ENCODE measurements around the gene KREMEN2. TPM values are rescaled to one million over a fixed set of nuclear protein-coding genes. Genes with fewer than 3 reads are reported as not detected.

KREMEN2 gene
- total RNA-seq, 1 donor from 2014 or later = not detected

DNA sequence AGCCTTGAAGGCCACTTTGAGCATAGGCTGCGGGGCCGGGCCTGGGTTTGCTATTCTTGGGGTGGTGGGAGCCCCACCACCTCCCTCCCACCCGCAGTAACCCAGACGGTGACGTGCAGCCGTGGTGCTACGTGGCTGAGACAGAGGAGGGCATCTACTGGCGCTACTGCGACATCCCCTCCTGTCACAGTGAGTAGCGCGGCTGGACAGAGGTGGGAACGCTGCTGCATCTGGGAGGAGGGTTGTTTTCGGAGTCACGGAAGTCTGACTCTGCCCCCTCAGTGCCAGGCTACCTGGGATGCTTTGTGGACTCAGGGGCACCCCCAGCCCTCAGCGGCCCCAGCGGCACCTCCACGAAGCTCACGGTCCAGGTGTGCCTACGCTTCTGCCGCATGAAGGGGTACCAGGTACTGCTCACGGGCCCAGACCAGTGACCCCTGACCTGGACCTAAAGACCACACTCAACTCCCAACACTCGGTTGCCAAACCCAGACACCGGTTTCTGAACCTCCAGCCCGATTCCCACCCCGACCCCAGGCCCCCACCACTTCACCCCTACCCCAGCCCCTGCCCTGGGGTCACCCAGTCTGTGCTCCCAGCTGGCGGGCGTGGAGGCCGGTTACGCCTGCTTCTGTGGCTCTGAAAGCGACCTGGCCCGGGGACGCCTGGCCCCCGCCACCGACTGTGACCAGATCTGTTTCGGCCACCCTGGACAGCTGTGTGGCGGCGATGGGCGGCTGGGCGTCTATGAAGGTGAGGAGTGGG lies 2.1 kb downstream of the KREMEN2 start:
- no peak for DNase-seq

DNA sequence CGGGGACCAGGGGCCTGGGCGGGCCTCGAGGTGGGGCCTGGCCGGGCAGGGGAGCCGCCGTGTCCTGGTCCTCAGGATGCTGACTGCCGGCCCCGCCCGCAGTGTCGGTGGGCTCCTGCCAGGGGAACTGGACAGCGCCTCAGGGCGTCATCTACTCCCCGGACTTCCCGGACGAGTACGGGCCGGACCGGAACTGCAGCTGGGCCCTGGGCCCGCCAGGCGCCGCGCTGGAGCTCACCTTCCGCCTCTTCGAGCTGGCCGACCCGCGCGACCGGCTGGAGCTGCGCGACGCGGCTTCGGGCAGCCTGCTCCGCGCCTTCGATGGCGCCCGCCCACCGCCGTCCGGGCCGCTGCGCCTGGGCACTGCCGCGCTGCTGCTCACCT lies 2.7 kb downstream of the KREMEN2 start:
- DNase-seq = no peak

DNA sequence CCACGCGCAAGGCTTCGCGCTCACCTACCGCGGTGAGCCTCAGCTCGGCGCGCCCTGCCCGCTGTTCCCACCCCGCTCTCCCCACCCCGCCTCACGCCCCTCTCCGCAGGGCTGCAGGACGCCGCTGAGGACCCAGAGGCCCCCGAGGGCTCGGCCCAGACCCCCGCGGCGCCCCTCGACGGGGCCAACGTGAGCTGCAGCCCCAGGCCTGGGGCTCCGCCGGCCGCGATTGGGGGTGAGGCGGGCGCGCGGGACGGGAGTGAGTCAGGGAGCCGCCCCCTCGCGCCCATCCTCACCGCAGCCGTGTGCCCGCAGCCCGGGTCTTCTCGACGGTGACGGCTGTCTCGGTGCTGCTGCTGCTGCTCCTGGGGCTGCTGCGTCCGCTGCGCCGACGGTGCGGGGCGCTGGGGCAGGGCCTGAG lies 3.1 kb downstream of the KREMEN2 start:
- DNase-seq = no peak

DNA sequence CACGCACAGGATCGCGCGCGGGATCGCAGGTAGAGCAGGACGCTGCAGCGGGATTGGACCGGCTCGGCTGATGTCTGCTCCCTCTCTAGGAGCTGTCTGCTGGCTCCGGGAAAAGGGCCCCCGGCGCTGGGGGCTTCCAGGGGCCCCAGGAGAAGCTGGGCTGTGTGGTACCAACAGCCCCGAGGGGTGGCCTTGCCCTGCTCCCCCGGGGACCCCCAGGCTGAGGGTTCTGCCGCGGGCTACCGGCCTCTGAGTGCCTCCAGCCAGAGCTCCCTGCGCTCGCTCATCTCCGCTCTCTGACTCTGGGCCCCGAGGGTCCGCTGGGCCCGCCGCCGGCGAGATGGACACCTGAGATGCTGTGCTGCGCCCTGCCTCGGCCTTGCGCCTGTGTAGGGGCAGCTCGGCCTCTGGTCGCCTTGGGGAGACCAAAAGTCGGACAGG lies 3.7 kb downstream of the KREMEN2 start:
- no peak for DNase-seq

DNA sequence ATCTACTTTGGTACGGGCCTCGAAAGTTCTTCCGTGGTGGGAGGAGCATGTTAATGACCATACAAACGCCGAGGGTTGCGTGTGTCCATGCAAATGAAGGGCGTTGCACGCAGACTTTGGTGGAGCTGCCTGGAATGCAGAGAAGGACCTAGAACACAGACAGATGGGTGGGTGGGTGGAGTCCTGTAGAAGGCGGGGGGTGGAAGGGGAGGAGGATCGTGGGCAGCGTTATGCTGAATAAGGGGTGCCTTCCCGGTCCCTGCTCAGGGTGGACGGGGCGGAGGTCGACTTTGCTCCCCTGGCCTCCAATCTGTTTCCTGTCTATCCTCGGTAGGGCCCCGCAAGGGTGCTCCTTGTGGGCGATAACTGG lies 4.3 kb downstream of the KREMEN2 start:
- no peak for DNase-seq

DNA sequence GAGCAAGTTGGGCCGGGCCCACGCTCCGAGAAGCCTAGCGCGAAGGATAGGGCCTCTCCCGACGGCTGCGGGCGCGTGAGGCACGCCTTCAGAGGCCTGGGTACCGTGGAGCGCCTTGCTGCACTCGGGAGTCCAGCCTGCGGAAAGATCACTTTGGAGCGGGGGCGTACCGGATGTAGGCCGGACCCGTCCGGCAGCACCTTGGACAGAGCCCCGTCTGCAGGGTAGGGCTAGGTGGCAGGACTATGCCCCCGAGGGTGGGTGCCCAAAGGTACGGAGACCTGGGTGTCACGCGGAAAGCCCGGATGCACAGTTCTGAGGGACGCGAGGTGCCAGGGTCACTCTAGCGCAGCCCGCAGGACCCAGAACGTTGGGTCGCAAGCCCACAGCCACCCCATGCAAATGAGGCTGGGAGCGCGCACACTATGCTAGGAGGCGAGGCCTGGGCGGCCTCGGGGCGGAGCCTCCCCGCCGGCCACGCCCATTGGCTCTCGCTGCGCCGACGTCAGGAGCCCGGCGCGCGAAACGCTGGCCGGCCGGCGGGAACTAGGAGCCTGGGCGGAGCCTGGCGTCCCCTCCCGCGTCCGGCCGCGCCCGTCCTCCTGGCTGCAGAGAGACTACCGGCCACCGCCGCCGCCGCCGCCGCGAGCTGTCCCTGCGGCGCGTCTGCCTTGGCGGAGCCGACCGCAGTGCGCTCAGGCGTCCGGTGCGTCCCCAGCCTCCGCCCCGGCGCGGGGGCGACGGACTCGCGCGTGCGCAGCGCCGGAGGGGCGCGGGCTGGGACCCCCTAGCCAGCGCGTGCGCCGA lies 4.9 kb downstream of the KREMEN2 start, which contains the start of gene PAQR4:
TSS of gene PAQR4 (plus strand) at position 611 of the 807 bp plus-strand sequence. CDS start 327 bp downstream, outside the sequence.
- peak; percentile 80 for DNase-seq

DNA sequence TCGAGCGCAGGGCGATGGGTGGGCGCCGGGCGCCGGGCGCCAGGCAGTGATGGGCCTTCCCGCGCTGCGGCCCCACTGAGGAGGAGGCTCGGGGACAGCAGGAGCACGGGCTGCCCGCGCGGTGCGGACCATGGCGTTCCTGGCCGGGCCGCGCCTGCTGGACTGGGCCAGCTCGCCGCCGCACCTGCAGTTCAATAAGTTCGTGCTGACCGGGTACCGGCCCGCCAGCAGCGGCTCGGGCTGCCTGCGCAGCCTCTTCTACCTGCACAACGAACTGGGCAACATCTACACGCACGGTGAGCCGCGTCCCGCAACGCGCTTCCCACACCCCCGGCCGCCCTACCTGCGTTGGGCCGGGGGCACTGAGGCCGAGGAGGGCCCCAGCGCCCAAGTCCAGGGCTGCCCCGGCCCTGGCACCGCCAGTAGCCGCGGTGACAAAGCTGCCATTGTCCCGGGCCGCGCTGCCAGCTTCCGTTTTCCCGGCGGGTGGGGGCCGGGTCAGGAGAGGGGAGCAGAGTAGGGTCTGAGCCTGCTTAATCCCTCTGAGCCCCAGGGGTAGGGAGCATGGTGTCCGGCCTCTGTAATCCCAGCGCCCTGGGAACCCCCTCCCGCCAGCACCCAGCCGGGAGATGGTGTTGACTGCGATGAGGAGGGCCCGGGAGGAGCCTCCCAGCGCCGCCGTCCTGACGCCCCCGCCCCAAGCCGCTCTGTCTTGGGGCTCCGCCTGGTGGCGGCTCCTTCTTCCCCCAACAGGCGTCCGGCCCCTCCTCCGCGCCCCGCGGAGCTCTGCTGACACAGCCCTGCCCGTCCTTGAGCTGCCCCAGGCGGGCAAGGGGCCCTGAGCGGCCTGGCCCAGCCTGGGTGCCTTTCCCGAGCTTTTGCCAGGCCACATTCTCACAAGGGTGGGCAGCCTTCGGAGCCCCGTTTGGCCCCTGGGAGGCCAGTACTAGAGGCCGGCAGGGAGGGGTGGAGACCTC lies 5.8 kb downstream of the KREMEN2 start:
- peak; percentile 53 for DNase-seq

DNA sequence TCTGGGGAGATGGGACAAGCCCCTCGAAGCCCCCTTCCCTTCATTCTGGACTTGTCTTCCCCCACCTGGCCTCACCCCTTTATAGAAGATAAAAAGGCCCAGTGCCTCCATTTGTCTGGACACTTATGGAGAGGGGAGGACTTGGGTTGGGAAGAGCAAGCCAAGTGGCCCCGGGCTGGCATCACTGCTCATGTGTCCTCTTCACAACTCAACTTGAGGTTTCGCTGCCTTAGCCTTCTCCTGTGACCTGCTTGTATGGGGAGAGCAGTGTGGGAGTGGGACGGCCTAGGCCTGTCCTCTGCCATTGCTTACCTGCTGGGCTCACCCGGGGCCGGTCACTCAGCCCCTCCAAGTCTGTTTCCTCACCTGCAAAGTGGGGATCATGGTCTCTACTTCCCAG lies 6.5 kb downstream of the KREMEN2 start:
- DNase-seq = no peak

DNA sequence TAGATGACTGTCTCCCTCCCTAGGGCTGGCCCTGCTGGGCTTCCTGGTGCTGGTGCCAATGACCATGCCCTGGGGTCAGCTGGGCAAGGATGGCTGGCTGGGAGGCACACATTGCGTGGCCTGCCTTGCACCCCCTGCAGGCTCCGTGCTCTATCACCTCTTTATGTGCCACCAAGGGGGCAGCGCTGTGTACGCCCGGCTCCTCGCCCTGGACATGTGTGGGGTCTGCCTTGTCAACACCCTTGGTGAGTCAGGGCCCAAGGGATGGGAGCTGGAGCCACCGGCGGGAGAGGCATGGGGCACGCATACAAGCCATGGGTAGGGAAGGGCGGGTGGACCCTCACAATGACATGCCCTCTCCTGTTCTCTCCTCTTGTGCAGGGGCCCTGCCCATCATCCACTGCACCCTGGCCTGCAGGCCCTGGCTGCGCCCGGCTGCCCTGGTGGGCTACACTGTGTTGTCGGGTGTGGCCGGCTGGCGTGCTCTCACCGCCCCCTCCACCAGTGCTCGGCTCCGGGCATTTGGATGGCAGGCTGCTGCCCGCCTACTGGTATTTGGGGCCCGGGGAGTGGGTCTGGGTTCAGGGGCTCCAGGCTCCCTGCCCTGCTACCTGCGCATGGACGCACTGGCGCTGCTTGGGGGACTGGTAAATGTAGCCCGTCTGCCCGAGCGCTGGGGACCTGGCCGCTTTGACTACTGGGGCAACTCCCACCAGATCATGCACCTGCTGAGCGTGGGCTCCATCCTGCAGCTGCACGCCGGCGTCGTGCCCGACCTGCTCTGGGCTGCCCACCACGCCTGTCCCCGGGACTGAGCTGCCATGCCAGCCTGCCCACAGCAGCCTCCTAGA lies 7.3 kb downstream of the KREMEN2 start:
- no peak for DNase-seq

DNA sequence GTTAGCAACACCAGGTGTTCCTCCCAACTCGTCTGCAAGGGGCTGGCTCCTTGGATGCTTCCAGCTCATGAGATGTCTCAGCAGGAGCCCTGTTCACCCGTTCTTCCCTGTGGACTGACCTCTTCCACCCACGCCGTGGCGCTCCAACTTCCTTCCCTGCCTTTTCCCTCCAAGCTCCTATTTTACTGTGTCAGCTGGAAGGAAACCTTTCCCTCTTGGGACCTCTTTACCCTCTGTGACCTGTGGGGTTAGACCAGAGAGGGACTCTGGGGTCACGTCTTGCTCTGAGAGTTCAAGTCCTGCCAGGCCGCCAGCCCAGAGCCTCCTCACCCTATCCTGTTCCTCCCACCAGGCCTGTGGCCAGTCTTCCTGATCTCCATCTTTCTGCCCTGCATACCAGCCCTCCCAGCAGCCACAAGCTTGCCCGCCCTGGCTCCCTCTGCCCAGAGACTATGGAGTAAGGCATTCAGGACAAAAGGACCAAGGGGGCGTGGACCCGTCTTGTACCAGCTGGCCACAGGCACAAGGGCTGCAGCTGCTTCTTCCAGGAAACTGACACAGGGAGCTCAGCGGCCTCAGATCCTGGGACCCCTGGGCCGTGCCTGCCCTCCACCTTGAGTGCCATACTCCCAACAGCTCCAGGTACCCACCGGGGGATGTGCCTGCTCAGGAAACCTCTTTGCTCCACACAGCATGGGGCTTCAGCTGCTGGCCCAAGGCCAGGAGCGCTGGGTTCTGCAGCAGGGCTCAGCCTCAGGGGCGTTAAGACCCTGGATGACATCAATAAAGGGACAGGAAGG lies 8.1 kb downstream of the KREMEN2 start:
- no peak for DNase-seq

DNA sequence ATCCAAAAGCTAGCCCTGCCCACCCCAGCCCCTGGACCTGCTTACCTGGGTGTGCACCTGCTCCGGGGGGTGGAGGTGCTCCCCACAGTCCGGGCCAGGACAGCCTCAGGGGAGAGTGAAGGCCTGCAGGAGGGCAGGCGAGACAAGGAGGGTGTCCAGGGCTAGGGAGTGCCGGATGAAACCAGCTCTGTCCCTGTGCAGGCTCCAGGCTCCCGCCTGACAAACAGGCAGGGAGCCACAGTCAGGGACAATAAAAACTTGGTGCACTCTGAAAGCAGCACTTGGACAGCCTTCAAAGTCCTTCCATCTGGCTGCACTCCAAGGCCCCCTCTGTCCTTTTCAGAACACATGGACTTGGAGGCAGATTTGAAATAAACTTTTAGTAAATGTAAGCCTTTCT lies 9.0 kb downstream of the KREMEN2 start:
- no peak for DNase-seq

DNA sequence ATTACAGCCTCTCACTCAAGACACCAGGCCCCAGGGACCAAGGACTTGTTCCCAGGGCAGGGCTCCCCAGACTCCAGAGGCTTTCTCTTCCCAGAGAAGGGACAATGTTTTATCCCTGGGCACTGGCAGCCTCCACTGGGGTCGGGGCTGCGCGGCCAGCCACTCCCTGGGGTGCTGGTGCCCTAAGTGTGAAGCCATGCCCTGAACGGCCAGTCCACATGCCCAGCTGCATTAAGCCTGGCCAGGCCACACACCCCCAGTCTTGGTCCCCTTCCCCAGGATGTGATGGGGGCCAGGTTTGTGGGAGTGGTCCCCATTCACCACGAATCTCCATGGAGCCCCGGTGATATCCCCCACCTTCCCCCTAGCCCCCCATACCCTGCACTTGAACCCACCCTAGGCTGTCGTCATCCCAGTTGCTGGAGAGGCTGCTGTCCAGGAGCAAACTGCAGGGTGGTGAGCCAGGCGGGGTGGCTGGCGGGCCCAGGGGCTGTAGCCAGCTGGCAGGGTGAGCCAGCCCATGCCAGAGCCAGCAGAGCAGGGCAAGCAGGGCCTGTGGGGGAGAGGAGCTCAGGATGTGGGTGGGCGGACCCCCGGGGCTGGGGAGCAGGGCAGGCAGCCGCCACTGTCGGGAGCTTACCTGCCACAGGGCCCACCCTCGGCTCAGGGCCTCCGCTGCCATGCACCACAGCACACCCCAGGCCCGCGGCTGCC lies 9.7 kb downstream of the KREMEN2 start:
- no peak for DNase-seq

DNA sequence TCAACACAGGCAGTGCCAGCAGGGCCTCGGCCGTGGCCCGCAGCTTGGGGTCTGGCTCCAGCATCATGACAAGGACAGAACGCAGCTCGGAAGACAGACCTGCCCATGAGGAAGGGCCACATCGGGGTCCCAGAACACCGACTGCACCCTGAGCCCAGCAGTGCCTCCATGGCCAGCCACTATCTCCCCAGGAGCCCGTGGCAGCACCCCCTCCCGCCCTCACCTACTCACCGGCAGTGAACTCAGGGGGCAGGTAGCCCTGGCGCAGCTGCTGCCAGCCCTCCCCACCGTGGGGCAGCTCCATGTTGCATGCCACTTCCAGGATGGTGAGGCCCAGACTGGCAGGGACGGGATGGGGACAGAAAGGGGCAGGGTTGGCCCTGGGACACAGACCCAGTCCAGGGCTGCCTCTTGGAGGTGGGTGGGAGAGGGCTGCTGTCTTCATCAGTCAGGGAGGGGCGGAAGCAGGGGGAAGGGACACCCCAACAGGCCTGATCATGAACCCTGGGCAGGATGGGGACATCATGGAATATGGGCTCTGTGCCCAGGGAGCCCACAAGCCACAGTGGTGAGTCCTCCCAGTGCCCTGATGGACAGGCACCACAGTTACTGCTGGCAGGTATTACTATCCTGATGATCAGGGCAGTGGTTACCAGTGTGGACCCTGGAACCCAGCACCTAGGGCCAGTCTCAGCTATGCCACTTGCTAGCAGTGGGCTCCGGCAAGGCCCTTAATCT lies 10.4 kb downstream of the KREMEN2 start:
- no peak for DNase-seq

DNA sequence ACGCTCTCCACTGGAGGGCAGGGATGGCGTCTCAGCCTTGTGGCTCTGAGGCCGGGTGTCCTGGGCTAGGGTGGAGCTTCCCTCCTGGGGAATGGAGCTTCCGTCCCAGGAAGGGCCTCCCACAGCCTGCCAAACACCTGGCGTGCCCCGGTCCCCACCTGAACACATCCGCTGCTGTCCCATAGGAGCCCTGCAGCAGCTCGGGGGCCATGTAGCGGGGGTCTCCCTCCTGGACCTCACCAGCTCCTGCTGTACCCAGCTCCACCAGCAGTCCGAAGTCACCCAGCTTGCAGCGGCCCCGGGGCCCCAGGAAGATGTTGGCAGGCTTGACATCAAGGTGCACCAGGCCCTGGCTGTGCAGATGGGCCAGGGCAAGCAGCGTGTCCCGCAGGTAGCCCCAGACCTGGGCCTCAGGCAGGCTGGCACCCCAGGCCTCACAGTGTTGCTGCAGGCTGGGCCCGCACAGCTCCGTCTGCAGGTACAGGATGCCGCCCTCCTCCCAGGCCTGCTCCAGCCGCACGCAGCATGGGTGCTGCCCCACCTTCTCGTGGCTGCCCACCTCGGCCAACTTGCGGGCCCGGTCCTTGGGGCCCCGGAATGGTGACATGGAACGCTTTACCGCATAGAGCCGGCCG lies 11.2 kb downstream of the KREMEN2 start:
- no peak for DNase-seq

DNA sequence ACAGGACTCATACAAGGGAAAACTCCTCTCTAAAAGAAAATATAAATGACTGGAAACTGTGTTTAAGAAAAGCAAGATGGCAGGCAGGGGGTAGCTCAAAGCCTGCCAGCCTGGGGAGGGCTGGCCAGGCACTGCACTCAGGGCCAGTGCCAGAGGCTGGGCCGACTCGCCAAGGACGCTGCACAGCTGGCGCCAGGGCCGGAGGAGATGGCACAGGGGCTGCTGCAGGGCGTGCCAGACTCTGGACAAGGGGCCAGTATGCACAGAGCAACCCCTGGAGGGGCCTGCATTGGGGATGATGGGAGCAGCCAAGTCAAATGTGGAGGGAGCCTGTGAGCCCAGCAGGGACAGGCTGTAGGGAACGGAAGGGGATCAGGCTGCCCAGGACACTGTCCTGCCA lies 12.1 kb downstream of the KREMEN2 start:
- DNase-seq = no peak

DNA sequence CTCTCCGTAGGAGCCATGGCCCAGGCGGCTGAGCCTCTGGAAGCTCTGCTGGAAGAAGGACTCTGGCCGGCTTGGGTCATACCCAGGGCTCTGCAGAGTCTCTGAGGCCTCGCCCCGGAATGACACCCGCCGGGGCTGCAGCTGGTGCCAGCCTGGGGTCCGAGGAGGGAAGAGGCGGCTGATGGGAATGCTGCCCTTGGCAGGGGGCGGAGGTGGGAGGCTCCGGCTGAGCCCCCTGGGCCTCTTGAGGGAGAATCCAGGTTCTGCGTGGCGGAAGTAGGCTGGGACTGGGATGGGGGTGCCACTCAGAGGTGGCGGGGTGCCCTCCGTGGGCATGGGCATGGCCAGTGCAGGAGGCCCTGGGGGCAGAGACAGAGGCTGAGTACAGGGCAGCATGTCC lies 12.6 kb downstream of the KREMEN2 start:
- no peak for DNase-seq

DNA sequence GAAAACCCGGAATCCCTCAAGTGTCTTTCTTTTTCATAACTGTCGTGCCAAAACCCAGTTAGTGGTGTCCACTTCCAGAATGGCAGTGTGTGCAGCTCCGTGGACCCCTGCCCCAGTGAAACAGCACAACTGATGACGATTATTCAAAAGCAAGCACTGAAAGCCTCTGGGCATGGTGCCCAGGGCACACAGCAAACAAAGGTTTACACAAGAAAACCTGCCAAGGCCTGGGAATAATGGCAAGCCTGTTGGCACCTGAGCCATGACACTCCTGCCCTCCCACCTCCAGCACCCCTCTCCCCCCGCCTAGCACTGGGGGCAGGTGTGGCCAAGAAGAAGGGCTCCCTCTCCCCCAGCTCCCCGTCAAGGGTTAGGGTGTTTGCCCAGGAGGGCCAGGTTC lies 13.4 kb downstream of the KREMEN2 start:
- no peak for DNase-seq

DNA sequence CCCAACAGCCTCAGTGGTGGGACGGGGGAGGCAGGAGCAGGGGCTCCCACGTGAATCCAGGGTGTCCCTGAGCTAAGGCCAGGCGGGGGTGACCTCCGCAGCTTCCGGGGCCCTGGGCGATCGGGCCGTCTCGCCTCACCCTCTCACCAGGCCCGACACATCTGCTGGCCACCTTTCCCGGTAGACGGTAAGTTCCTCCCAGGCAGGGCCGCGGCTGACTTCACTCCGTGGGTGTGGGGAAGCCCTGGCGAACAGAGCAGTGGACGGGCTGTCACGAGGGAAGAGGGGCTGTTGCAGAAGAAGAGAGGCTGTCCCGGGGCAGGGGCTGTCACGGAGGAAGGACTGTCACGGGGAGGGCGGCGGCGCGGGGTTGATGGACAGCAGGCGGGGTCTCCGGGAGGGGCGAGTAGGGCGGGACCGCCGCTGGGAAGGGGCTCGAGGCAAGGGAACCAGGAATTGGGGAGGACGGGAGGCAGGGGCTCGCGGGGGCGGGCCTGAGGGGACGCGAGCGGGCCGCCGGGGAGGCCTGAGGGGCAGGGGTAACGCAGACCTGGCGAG lies 15.7 kb downstream of the KREMEN2 start:
- DNase-seq = no peak
